GM18909 (cell line): ENCODE measurements around the gene EXOC6B.

ENCODE experiments used
- ATAC-seq: cut with Tn5 transposase; IDR thresholded peaks from one replicate; pipeline ENCODE4 v1.9.1; 2021; ENCODE audit warnings: mild to moderate bottlenecking; ENCODE audit not compliant: unreplicated experiment, poor library complexity

Gene EXOC6B

GRCh38 chr2:72326759-72327158, 499.1 kb downstream of the EXOC6B start:
- no peak for ATAC-seq

GRCh38 chr2:72325592-72326422, 500.0 kb downstream of the EXOC6B start:
- ATAC-seq = no peak

GRCh38 chr2:72316774-72317173, 509.1 kb downstream of the EXOC6B start:
- ATAC-seq = no peak

GRCh38 chr2:72300147-72300684, 525.6 kb downstream of the EXOC6B start:
- no peak for ATAC-seq

GRCh38 chr2:72293620-72294019, 532.2 kb downstream of the EXOC6B start:
- no peak for ATAC-seq

- no peak for ATAC-seq
Measured at GRCh38 chr2:72292433-72292832, 533.4 kb downstream of the EXOC6B start.

- ATAC-seq = no peak
Measured at GRCh38 chr2:72291059-72291458, 534.8 kb downstream of the EXOC6B start.

- ATAC-seq = no peak
Measured at GRCh38 chr2:72289736-72290135, 536.1 kb downstream of the EXOC6B start.

- no peak for ATAC-seq
Measured at GRCh38 chr2:72289283-72289682, 536.5 kb downstream of the EXOC6B start.

GRCh38 chr2:72278046-72278445, 547.8 kb downstream of the EXOC6B start:
- no peak for ATAC-seq

GRCh38 chr2:72276876-72277275, 549.0 kb downstream of the EXOC6B start:
- ATAC-seq = no peak

- no peak for ATAC-seq
Measured at GRCh38 chr2:72276356-72276755, 549.5 kb downstream of the EXOC6B start.

GRCh38 chr2:72275084-72275483, 550.7 kb downstream of the EXOC6B start:
- no peak for ATAC-seq

GRCh38 chr2:72274380-72274797, 551.4 kb downstream of the EXOC6B start:
- ATAC-seq = no peak

- ATAC-seq = no peak
Measured at GRCh38 chr2:72273384-72273783, 552.4 kb downstream of the EXOC6B start.

GRCh38 chr2:72271766-72272641, 553.8 kb downstream of the EXOC6B start:
- ATAC-seq = no peak

- ATAC-seq = no peak
Measured at GRCh38 chr2:72271276-72271614, 554.6 kb downstream of the EXOC6B start.

GRCh38 chr2:72270556-72271275, 555.1 kb downstream of the EXOC6B start:
- ATAC-seq = no peak

GRCh38 chr2:72263776-72264060, 562.1 kb downstream of the EXOC6B start:
- no peak for ATAC-seq

- ATAC-seq = no peak
Measured at GRCh38 chr2:72263043-72263775, 562.6 kb downstream of the EXOC6B start.
